ELR (cell line): ENCODE data around the gene IFI35.
"Not testable (repeated sequence)": the region's sequence is repeated elsewhere in the genome, so short reads cannot be mapped to it uniquely, and the experiment has no call there.

ENCODE experiments used
- DNase-seq: peaks from one replicate; pipeline ENCODE4 v3.0.0-alpha.2; 2015; ENCODE audit warnings: low read depth

IFI35 gene

GRCh38 chr17:42997984-42998938 lies 8.3 kb upstream of the IFI35 start, which contains the start of gene RPL27:
Gene RPL27, plus strand, starts transcription at chr17:42998419. Its CDS starts 332 bp downstream, at chr17:42998751.
- DNase-seq: peak; percentile 100

GRCh38 chr17:42999003-42999525 lies 7.5 kb upstream of the IFI35 start:
- DNase-seq: no peak

- not testable (repeated sequence) for DNase-seq
Measured at GRCh38 chr17:43000894-43001293, 5.7 kb upstream of the IFI35 start.

- peak; percentile 92 for DNase-seq
Measured at GRCh38 chr17:43003542-43004172, 2.9 kb upstream of the IFI35 start.

- DNase-seq: no peak
Measured at GRCh38 chr17:43010667-43011308, 4.2 kb downstream of the IFI35 start.

- DNase-seq: no peak
Measured at GRCh38 chr17:43011728-43012472, 5.3 kb downstream of the IFI35 start.

GRCh38 chr17:43013296-43013695 lies 6.7 kb downstream of the IFI35 start:
- no peak for DNase-seq

- no peak for DNase-seq
Measured at GRCh38 chr17:43014020-43014648, 7.5 kb downstream of the IFI35 start.

- no peak for DNase-seq
Measured at GRCh38 chr17:43014649-43015542, 8.3 kb downstream of the IFI35 start.

GRCh38 chr17:43015579-43015978 lies 9.0 kb downstream of the IFI35 start:
- DNase-seq: no peak

GRCh38 chr17:43016216-43016615 lies 9.6 kb downstream of the IFI35 start:
- DNase-seq: no peak

GRCh38 chr17:43018008-43018853 lies 11.6 kb downstream of the IFI35 start:
- no peak for DNase-seq

- DNase-seq: no peak
Measured at GRCh38 chr17:43018932-43019331, 12.3 kb downstream of the IFI35 start.

- no peak for DNase-seq
Measured at GRCh38 chr17:43019418-43019817, 12.8 kb downstream of the IFI35 start.

- DNase-seq: no peak
Measured at GRCh38 chr17:43020030-43020621, 13.5 kb downstream of the IFI35 start.

- DNase-seq: peak; percentile 88
Measured at GRCh38 chr17:43020789-43021740, 14.5 kb downstream of the IFI35 start.

GRCh38 chr17:43021741-43022512 lies 15.3 kb downstream of the IFI35 start, which contains the start of gene VAT1:
Gene VAT1, minus strand, starts transcription at chr17:43022385. Its CDS starts 63 bp downstream, at chr17:43022322.
- peak; percentile 86 for DNase-seq
